ENCODE data around the gene FAM53B.
"Not testable (repeated sequence)": the region's sequence is repeated elsewhere in the genome, so short reads cannot be mapped to it uniquely, and the experiment has no call there.

FAM53B gene

DNA sequence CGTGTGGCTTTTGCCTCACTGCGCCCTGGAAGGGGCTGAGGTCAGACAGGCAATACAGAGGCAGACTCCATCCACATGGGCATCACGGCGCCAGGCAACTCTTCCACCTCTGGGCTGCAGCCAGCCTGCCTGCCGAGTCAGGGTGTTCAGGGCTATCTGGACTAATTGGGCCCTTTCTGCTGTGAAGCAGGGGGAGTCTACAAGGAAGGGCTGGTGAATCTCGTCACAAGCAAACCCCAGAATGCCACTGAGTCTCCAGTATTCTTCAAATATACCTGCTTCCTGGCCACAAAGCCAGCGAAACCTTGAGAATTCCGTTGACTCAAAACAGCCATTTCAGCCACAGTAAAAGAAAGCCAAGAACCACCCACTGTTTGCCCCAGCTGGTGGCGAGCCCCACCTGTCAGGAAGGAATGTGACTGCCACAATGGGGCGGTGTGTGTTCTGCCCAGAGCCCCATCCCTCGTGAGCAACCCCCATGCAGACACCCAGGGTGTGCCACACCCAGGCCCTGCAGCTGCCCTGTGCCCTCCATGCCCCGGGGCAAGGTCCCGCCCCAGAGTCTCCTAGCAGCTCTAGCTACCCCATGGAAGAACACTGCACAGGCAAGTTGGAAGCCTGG lies 117.3 kb downstream of the FAM53B start:
- DNase-seq, result no peak

GRCh38 chr10:124625831-124626238 lies 118.3 kb downstream of the FAM53B start:
- DNase-seq, result no peak

DNA sequence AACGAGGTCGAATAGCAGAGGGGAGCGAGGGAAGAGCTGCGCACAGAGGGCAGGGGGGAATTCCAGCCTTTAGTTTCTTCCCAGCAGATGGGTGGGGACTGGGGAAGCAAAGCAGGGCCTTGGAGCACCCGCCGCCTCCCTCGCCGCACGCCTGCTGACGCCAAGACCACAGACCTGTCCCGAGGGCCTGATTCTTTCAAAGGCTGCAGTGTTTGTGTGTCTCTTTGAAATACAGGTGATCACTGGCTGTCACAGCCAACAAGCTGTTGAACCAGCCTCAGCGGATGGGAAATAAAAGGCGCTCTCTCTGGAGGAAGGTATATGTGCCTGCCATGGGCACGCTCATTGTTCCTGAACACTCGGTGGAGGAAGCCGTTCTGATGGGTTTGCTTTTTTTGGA lies 119.3 kb downstream of the FAM53B start:
- no peak for DNase-seq

DNA sequence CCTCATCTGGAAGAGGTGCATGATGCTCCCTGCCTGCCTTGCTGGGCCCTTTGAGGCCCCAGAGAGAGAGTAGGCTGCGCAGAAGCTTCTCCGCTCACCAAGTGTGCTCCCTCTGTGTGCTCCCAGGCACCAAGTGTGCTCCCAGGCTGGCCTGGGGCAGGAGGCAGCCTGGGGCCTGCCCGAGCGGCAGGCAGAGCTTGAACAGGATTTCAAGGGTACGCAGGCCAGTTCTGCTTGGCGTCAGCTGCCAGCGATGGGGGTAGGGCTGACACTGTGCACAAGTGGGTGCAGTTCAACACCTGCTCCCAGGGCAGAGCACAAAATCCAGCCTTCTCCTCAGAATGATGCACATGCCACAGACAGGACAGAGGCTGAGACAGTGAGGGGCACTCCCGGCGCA lies 119.7 kb downstream of the FAM53B start:
- no peak for DNase-seq

GRCh38 chr10:124624006-124624405 lies 120.2 kb downstream of the FAM53B start:
- DNase-seq, result no peak

DNA sequence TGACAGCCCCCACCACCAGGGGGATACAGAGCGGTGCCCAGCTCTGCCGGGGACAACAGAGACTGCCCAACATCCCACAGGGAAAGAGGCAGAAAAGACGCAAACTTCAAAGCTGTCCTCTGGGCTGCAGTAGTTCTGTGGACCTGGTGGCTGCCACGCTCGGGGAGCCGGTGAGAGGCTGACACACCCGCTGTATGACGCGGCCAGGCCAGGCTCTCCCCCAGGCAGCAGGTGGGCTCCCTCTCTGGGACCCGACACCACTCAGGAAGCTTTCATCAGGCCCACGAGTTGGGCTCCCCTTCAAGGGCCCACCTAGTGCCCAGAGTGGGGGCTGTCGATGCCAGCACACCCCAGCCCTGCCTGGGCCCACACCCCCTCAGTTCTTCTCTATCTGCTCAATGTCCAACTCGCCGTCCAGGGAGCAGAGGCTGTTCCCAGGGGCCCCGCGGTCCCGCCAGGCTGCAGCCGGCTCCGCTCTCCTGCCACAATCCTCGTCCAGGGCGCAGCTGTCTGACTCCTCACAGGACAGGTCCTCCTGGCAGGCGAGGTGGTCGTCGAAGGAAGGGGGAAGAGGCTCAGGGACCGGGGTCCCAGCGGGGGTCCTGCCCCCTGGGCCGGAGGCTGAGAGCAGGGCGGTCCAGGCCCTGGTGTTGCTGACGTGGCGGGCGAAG lies 121.2 kb downstream of the FAM53B start:
- no peak for DNase-seq

- DNase-seq, result no peak
These were observed 122.0 kb downstream of the FAM53B start for GRCh38 chr10:124622158-124622557.

- DNase-seq, result no peak
These were observed 122.5 kb downstream of the FAM53B start for GRCh38 chr10:124621637-124622036.

DNA sequence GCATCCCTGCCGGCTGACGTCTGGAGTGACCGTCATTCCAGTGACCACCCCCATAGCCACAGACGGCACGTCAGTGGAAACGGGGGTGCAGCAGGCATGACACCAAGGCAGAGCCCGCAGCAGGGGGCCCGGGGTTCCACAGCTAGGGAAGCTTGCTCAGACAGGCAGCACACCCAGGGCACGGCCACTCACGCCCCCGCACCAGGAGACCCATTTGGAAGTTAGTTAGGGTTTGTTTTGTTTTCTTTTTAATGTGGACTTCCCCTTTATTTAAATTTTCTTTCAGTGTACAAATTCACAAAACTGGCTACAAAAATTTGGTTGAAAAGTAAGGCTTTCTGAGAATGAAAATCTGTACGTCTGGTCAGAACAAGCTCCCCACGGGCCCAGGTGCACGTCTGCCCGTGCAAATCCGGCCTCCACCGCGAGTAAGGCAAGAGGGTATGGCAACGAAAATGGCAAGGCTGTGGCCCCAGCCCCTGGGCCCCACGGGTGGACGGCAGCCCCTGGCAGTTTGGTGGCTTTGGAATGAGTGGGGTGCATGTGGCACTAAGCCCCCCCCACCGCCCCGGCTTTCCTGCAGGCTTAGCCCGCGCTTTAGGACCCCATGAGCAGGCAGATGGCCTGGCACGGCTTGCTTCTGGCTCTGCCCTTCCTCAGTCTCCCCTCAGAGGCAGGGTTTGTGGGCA lies 124.2 kb downstream of the FAM53B start:
- no peak for DNase-seq

DNA sequence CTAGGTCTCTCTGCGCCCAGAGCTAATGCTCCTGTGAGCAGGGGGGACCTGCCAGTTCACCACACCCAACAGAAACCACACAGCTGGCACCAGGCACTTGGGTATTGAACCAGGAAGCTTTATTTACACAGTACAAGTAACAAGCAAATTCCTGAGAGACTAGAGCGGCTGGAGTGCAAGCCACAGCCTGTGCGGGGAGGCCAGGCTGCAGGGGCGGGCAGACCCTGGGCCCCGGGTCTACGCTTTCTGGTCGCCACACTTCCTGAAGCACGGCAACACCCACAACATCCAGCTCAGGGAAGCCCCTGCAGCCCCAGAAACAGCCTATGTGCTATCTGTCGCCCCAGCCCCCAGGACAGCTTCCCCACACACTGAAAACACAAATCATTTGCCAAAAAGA lies 125.0 kb downstream of the FAM53B start:
- no peak for DNase-seq

DNA sequence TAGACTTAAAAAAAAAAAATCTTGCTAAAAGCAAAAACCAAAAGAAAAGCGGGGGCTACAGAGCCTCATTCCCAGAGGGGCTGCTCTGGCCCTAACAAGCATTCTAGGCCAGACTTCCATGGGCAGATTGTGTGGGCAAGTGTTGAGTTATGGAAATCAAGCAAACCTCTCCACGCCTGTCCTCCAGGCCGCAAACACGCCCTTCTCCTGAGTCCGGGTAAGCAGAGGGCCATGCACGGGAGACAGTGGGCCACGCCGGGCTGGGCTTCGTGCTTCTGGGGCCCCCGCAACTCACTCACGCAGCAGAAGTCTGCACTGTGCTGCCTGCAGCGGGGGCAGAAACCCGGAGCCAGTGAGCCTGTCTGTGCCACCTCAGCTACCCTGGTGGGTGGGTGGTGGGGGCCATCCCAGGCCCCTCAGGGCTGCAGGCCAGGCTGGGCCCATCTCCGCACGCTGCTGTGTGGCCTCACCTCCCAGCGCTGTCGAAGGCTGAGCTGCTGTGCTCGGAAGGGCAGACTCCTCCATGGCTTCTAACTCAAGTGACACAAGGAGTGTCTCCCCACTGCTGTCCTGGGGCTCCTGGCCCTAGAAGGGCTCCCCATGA lies 125.6 kb downstream of the FAM53B start:
- DNase-seq, result no peak

DNA sequence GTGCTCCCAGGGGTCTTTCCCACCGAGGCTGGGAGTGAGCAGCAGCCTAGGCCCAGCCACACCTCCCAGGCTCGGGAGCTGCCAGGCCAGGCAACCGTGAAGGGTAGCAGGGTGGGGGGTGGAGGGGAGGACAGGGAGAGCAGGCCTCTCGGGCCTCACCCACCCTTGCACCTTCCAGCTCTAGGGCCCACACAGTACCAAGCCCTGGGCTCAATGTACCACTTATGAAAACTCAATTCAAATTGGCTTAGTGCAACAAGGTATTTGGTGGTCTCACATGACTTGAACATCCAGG lies 127.4 kb downstream of the FAM53B start:
- no peak for DNase-seq

GRCh38 chr10:124616040-124616835 lies 127.9 kb downstream of the FAM53B start:
- DNase-seq, result no peak

DNA sequence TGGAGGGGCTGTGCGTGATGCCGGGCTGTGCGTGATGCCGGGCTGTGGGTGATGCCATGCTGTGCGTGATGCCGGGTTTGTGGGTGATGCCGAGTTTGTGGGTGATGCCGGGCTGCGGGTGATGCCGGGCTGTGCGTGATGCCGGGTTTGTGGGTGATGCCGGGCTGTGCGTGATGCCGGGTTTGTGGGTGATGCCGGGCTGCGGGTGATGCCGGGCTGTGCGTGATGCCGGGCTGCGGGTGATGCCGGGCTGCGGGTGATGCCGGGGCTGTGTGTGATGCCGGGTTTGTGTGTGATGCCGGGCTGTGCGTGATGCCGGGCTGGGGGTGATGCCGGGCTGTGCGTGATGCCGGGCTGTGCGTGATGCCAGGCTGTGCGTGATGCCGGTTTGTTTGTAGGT lies 128.9 kb downstream of the FAM53B start:
- no peak for DNase-seq

- no peak for DNase-seq
These were observed 130.0 kb downstream of the FAM53B start for GRCh38 chr10:124614003-124614659.

DNA sequence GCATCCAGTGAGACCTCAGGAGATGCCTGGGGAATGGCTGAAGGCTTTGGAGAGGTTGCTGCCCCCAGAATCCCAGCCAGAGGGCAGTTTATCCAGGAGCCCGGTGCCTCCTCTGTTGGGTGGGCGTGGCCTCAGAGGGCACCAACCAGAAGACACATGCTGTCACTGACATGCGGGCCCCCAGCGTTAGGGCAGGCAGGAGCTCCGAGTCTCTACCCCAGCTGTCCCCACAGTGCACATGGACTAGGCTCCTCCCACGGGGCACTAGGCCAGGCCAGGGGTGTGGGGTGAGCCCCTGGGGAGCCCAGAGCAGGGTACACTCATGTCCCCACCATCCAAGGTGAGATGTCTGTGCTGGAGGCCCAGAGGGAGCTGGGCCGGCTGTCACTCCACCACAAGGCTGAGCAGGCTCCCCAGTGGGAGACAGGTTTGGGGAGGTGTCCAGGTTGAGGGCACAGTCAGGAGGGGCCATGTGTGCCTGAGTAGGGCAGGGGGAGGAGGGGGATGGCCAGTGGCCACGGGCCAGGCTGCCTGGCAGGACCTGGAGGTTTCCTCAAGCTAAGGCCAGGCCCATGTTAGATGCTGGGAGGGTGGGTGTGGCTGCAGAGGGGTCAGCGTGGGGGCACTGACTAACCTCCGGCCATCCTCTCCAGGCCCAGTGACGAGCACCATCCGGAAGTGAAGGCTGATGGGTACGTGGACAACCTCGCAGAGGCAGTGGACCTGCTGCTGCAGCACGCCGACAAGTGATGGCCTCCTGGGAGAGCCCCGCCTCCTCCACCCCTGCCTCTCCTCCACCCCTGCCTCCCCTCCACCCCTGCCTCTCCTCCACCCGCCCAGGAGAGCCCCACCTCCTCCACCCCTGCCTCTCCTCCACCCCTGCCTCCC lies 131.3 kb downstream of the FAM53B start:
- no peak for DNase-seq

GRCh38 chr10:124611738-124612137 lies 132.4 kb downstream of the FAM53B start:
- DNase-seq, result peak; percentile 21

- DNase-seq, result not testable (repeated sequence)
These were observed 133.3 kb downstream of the FAM53B start for GRCh38 chr10:124610851-124611250.

- not testable (repeated sequence) for DNase-seq
These were observed 134.0 kb downstream of the FAM53B start for GRCh38 chr10:124610186-124610585.

DNA sequence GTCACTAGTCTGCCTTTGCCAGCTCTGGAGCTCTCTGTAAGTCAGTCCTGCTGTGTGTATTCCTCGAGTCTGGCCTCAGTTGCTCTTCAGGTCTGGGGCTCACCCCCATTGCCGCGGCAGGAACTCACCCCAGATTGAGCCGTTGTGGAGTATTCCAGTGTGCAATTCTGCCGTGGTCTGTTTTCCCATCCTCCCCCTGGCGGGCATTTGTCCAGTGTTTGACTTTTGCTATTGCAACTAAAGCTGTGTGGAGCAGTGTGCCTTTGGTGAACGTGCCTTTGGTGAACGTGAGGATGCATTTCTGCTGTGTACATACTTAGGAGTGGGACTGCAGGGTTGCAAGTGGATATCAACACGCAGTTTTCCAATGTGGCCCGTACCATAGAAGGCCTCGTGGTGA lies 134.5 kb downstream of the FAM53B start:
- no peak for DNase-seq

- no peak for DNase-seq
These were observed 136.0 kb downstream of the FAM53B start for GRCh38 chr10:124608093-124608721.

All from effector CD4-positive, alpha-beta T cell (primary cell).